HCT116 (cell line): Measurements from ENCODE around the gene DNM1. TPM values are rescaled to one million over a fixed set of nuclear protein-coding genes. Genes with fewer than 3 reads are reported as not detected.

Experiments
- ATAC-seq: fragments of 200-7000 bp; cut with Tn5 transposase; 2 replicates; pipeline ENCODE4 v1.9.1; 2020; ENCODE audit warnings: mild to moderate bottlenecking, moderate library complexity
- BruUV-seq: library from RNA; stranded (reverse); fragments of 400-500 nt; replicated peaks from 2 replicates; lab custom pipeline; 2021; lab: Mats Ljungman, UMichigan
- CTCF ChIA-PET: fragments of 300-600 bp; sonication (Branson Sonifier 250); formaldehyde crosslinking; loops from one replicate; lab custom pipeline; 2021; ENCODE audit warnings: antibody characterized with exemption; lab: Charles Lee
- POLR2A ChIA-PET: fragments of 300-600, 350-600 bp; sonication (Branson Sonifier 250); formaldehyde crosslinking; loops from one replicate; lab custom pipeline; 2021; ENCODE audit warnings: antibody characterized with exemption; lab: Charles Lee
- RAD21 ChIA-PET, 2 experiments: fragments of 300-600 bp; sonication (Branson Sonifier 250); formaldehyde crosslinking; loops; one replicate each; lab custom pipeline; 2023; ENCODE audit warnings: low total read pairs in 2 of 2; ENCODE audit not compliant: uncharacterized antibody in 2 of 2, unreplicated experiment in 2 of 2, low non-redundant PET in 1 of 2; lab: Charles Lee
- DNase-seq: peaks from one replicate; pipeline ENCODE4 v3.0.0-alpha.2; 2010; ENCODE audit warnings: low read depth, low spot score
- H2AFZ ChIP-seq: fragments of 200-600 bp; shearing (Covaris generic), sonication (generic); 2 replicates; pipeline ENCODE4 v1.6.1; 2017; ENCODE audit warnings: low read depth, mixed run types, mixed read lengths, antibody characterized with exemption, low read length; ENCODE audit not compliant: poor library complexity, severe bottlenecking
- H3K27ac ChIP-seq: 2 replicates; pipeline ENCODE4 v1.5.1; 2012; ENCODE audit warnings: low read depth, low read length
- H3K27me3 ChIP-seq: fragments of 200-600 bp; sonication (generic); 2 replicates; pipeline ENCODE4 v1.6.1; 2016; ENCODE audit warnings: mixed run types, low read length, mixed read lengths; ENCODE audit not compliant: insufficient read depth
- H3K36me3 ChIP-seq, 2 experiments: fragments of 200-500 bp in 1 of 2; fragments of 200-600 bp in 1 of 2; sonication (Bioruptor generic) in 1 of 2; sonication (generic) in 1 of 2; 2 replicates each; pipeline versions ENCODE4 v1.5.1 to v1.6.1; 2014 to 2016; ENCODE audit warnings: low read length in 2 of 2, inconsistent platforms in 1 of 2, mixed read lengths in 1 of 2, mixed run types in 1 of 2; ENCODE audit not compliant: insufficient read depth in 2 of 2, control insufficient read depth in 1 of 2
- H3K4me1 ChIP-seq, 2 experiments: fragments of 200-600 bp in 1 of 2; sonication (generic) in 1 of 2; 2 replicates each; pipeline versions ENCODE4 v1.5.1 to v1.6.1; 2012 to 2017; ENCODE audit warnings: low read length in 2 of 2, inconsistent platforms in 1 of 2, mild to moderate bottlenecking in 1 of 2, mixed read lengths in 1 of 2, mixed run types in 1 of 2, moderate library complexity in 1 of 2; ENCODE audit not compliant: insufficient read depth in 2 of 2, control insufficient read depth in 1 of 2
- H3K4me2 ChIP-seq: fragments of 200-600 bp; sonication (generic); 2 replicates; pipeline ENCODE4 v1.6.1; 2017; ENCODE audit warnings: mixed run types, low read length, mixed read lengths
- H3K4me3 ChIP-seq, 2 experiments: fragments of 200-600 bp in 1 of 2; sonication (generic) in 1 of 2; replicated peaks in 1 of 2; 2 replicates each; pipeline ENCODE4 v1.5.1; 2011 to 2016; ENCODE audit warnings: low read length in 2 of 2, control low read depth in 1 of 2, low read depth in 1 of 2, mild to moderate bottlenecking in 1 of 2, mixed read lengths in 1 of 2, mixed run types in 1 of 2
- H3K79me2 ChIP-seq: fragments of 200-600 bp; sonication (generic); 2 replicates; pipeline ENCODE4 v1.6.1; 2017; ENCODE audit warnings: mild to moderate bottlenecking, mixed run types, low read length, moderate library complexity, mixed read lengths; ENCODE audit not compliant: insufficient read depth
- H3K9ac ChIP-seq: fragments of 200-600 bp; sonication (generic); 2 replicates; pipeline ENCODE4 v1.6.1; 2016; ENCODE audit warnings: low read length, mixed read lengths
- H3K9me2 ChIP-seq: fragments of 200-600 bp; sonication (generic), shearing (Covaris generic); 2 replicates; pipeline ENCODE4 v1.6.1; 2017; ENCODE audit warnings: mixed run types, mild to moderate bottlenecking, moderate library complexity; ENCODE audit not compliant: insufficient read depth
- H3K9me3 ChIP-seq, 2 experiments: fragments of 200-500 bp in 1 of 2; fragments of 200-600 bp in 1 of 2; sonication (Bioruptor generic) in 1 of 2; sonication (generic) in 1 of 2; 2 replicates each; pipeline ENCODE4 v1.6.1; 2014 to 2017; ENCODE audit warnings: low read length in 2 of 2, mixed read lengths in 2 of 2, inconsistent platforms in 1 of 2, low read depth in 1 of 2, mild to moderate bottlenecking in 1 of 2, mixed run types in 1 of 2, moderate library complexity in 1 of 2; ENCODE audit not compliant: control insufficient read depth in 1 of 2, insufficient read depth in 1 of 2
- H4K20me1 ChIP-seq: fragments of 200-600 bp; sonication (generic), shearing (Covaris generic); 2 replicates; pipeline ENCODE4 v1.6.1; 2017; ENCODE audit warnings: mixed run types, mild to moderate bottlenecking, moderate library complexity; ENCODE audit not compliant: insufficient read depth
- CBX3 ChIP-seq: IDR thresholded peaks from 2 replicates; pipeline ENCODE4 v1.6.1; 2012; ENCODE audit warnings: low read depth
- CTCF ChIP-seq, 3 experiments: fragments of 200-600 bp in 1 of 3; sonication (generic) in 1 of 3; IDR thresholded peaks in 2 of 3; conservative IDR thresholded peaks in 1 of 3; 2 replicates each; pipeline ENCODE4 v1.5.1; 2012 to 2017; ENCODE audit warnings: low read depth in 2 of 3, low read length in 2 of 3, antibody characterized with exemption in 1 of 3, borderline replicate concordance in 1 of 3, control low read depth in 1 of 3, mild to moderate bottlenecking in 1 of 3, mixed read lengths in 1 of 3, mixed run types in 1 of 3, moderate library complexity in 1 of 3; ENCODE audit not compliant: insufficient read depth in 1 of 3
- EGR1 ChIP-seq: IDR thresholded peaks from 2 replicates; pipeline ENCODE4 v1.6.1; 2012; ENCODE audit warnings: low read depth
- FOSL1 ChIP-seq: IDR thresholded peaks from 2 replicates; pipeline ENCODE4 v1.6.1; 2012; ENCODE audit warnings: low read depth
- POLR2A ChIP-seq: IDR thresholded peaks from 2 replicates; pipeline ENCODE4 v1.7.0; 2011; ENCODE audit warnings: borderline replicate concordance; ENCODE audit not compliant: insufficient read depth, insufficient read length; ENCODE audit errors: extremely low read depth
- POLR2AphosphoS5 ChIP-seq: IDR thresholded peaks from 2 replicates; pipeline ENCODE4 v1.6.1; 2011; ENCODE audit warnings: mild to moderate bottlenecking, low read depth, low read length, moderate library complexity
- RAD21 ChIP-seq: IDR thresholded peaks from 2 replicates; pipeline ENCODE4 v1.6.1; 2012; ENCODE audit warnings: low read depth, mild to moderate bottlenecking
- SP1 ChIP-seq: IDR thresholded peaks from 2 replicates; pipeline ENCODE4 v1.6.1; 2012; ENCODE audit warnings: low read depth
- YY1 ChIP-seq: IDR thresholded peaks from 2 replicates; pipeline ENCODE4 v1.6.1; 2011; ENCODE audit warnings: low read length, low read depth, moderate library complexity, mild to moderate bottlenecking; ENCODE audit not compliant: insufficient replicate concordance; ENCODE audit errors: extremely low read depth
- intact Hi-C: fragments of 100-400 bp; cut with micrococcal nuclease; formaldehyde crosslinking; loops from 2 replicates; pipeline ENCODE4 v1.10.0; 2022
- total RNA-seq: library from RNA; stranded (reverse); gene quantifications from one replicate; pipeline ENCODE4 v1.2.1, GENCODE V29; 2021; ENCODE audit not compliant: unreplicated experiment
- TF ChIP-seq, protein P1 (sequence below): IDR thresholded peaks from 2 replicates; pipeline ENCODE4 v1.6.1; 2012; ENCODE audit warnings: low read depth

DNM1 gene
- total RNA-seq, 1 experiment from 2014 or later: 12.0 TPM

DNA sequence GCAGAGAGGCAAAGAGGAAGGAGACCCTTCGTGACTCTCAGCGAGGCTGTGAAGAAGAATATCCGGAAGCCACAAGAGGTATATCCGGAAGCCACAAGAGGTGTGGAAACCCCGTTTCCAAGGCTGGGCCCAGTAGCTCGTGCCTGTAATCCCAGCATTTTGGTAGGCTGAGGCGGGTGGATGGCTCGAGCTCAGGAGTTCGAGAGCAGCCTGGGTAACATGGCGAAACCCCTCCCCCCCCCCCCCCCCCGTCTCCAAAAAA, 43.7 kb upstream of the DNM1 start (continued):
- no peak for TF ChIP-seq CBX3
- TF ChIP-seq, all 23 proteins: peak for 3

DNA sequence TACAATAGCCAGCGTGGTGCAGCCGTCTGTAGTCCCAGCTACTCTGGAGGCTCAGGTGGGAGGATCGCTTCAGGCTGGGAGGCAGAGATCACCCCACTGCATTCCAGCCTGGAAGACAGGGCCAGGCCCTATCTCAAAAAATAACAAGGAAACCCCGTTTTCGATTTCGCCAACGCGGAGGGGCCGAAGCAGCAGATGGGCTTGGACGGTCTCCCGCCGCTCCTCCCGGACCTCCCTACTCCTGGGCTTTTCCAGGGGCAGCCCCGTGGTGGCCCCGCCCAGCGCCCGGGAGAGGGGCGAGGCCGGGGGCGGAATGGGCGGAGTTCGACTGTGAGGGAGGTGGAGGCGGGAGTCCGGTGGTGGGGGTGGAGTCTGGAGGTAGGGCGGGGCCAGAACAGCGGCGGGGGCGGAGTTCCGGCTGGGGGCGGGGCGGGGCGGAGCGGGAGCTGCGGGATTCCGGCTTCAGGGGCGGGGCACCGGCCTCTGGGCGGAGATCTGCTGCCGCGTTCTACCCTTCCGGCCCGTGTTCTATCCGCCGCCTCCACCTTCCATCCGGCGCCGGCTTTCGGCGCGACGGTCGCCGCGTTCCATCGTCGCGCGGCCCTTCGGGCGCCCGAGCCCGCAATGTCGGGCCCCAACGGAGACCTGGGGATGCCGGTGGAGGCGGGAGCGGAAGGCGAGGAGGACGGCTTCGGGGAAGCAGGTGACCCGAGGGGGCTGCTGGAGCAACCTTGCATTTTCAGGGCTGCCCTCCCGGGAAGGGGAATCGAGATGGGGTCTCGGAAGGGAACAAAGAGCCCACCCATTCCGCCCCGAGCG, 43.2 kb upstream of the DNM1 start, which contains the start of gene BBLN:
Gene BBLN, plus strand, starts transcription at position 482 of the 819 bp plus-strand sequence. Its CDS starts 143 bp downstream, at position 625.
- Histone ChIP-seq H3K4me2 (peak within 1 kb of the TSS; percentile 99), H2AFZ (peak within 1 kb of the TSS; percentile 7), H3K4me1 (peaks cover 0 to 17% of the 10 kb centered on the region in 2 experiments; a peak in 2 of 4 replicates), H3K9me3 (no peaks in the 10 kb centered on the region), H3K36me3 (peaks cover 0 to 4% of the 10 kb centered on the region in 2 experiments; a peak in 1 of 4 replicates), H3K9me2 (no peaks in the 10 kb centered on the region), H3K4me3 (peak within 1 kb of the TSS; percentile 91 to 99), H3K27me3 (no peaks in the 10 kb centered on the region), H3K79me2 (peaks cover 13% of the 10 kb centered on the region), H3K9ac (peak within 1 kb of the TSS; percentile 96), H3K27ac (peak within 1 kb of the TSS; percentile 97), H4K20me1 (no peaks in the 10 kb centered on the region)
- ChIA-PET POLR2A (interaction anchor here (0.6 to 1.8 kb wide), 8 partner anchors 9 to 146 kb away, joined by 3 to 7 read pairs (median 4); no protein-coding TSS in a partner anchor), RAD21 (no interaction called here), CTCF (interaction anchor here (0.6 to 4.0 kb wide), 7 partner anchors 9 to 260 kb away, joined by 3 to 19 read pairs (median 4); no protein-coding TSS in a partner anchor)
- DNase-seq: peak; percentile 88
- ATAC-seq: peak; percentile 91
- intact Hi-C loops: no loop called here
- no peak for TF ChIP-seq RAD21
- TF ChIP-seq EGR1: no peak
- TF ChIP-seq YY1: peak; percentile 49
- no peak for TF ChIP-seq CTCF (IDR thresholded peaks at IDR 0.05 in 2 of 3, conservative IDR thresholded peaks at IDR 0.05 in 1 of 3; ENCODE audit: borderline replicate concordance in 1 of 3, insufficient read depth in 1 of 3, low read depth in 2 of 3, low read length in 2 of 3)
- TF ChIP-seq POLR2A: peak; percentile 89
- TF ChIP-seq, protein P1, sequence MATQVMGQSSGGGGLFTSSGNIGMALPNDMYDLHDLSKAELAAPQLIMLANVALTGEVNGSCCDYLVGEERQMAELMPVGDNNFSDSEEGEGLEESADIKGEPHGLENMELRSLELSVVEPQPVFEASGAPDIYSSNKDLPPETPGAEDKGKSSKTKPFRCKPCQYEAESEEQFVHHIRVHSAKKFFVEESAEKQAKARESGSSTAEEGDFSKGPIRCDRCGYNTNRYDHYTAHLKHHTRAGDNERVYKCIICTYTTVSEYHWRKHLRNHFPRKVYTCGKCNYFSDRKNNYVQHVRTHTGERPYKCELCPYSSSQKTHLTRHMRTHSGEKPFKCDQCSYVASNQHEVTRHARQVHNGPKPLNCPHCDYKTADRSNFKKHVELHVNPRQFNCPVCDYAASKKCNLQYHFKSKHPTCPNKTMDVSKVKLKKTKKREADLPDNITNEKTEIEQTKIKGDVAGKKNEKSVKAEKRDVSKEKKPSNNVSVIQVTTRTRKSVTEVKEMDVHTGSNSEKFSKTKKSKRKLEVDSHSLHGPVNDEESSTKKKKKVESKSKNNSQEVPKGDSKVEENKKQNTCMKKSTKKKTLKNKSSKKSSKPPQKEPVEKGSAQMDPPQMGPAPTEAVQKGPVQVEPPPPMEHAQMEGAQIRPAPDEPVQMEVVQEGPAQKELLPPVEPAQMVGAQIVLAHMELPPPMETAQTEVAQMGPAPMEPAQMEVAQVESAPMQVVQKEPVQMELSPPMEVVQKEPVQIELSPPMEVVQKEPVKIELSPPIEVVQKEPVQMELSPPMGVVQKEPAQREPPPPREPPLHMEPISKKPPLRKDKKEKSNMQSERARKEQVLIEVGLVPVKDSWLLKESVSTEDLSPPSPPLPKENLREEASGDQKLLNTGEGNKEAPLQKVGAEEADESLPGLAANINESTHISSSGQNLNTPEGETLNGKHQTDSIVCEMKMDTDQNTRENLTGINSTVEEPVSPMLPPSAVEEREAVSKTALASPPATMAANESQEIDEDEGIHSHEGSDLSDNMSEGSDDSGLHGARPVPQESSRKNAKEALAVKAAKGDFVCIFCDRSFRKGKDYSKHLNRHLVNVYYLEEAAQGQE: no peak
- TF ChIP-seq SP1: no peak
- TF ChIP-seq FOSL1: no peak
- peak; percentile 93 for TF ChIP-seq POLR2AphosphoS5
- BruUV-seq: no TSS peak
